Lower leg skin (tissue), 3 donors: ENCODE measurements around the gene CMC4.
A peak's percentile ranks its signal among the peaks of the same experiment; 100 is the strongest.

ENCODE experiments used
- CTCF ChIP-seq, 3 donors: fragments of 450-650 bp; IDR thresholded peaks; one replicate each; pipeline ENCODE4 v1.5.1; 2016; ENCODE audit warnings: antibody characterized with exemption in 3 of 3, mild to moderate bottlenecking in 3 of 3, moderate library complexity in 2 of 3
- POLR2A ChIP-seq, 2 donors: fragments of 450-650 bp; IDR thresholded peaks; one replicate each; pipeline ENCODE4 v1.6.1; 2016 to 2017; ENCODE audit warnings: antibody characterized with exemption in 2 of 2, mild to moderate bottlenecking in 1 of 2, moderate library complexity in 1 of 2

- TF ChIP-seq CTCF (IDR thresholded peaks at IDR 0.05) (no peak), POLR2A (IDR thresholded peaks at IDR 0.05) (peak in 1 of 2 donors; percentile 16)
Measured at GRCh38 chrX:155070975-155071693, at the start of gene CMC4, which contains the start of the genes BRCC3 and MTCP1.
